HL-60 (cell line): Measurements from ENCODE around the gene HYAL3.

Experiments used
- POLR2AphosphoS5 ChIP-seq: IDR thresholded peaks from 2 replicates; pipeline ENCODE4 v1.6.1; 2012; ENCODE audit warnings: low read depth
- TF ChIP-seq, protein P1 (sequence below): IDR thresholded peaks from one replicate; pipeline ENCODE4 v1.5.1; 2011; ENCODE audit warnings: low read length, control low read depth, inconsistent platforms; ENCODE audit not compliant: insufficient read depth

DNA sequence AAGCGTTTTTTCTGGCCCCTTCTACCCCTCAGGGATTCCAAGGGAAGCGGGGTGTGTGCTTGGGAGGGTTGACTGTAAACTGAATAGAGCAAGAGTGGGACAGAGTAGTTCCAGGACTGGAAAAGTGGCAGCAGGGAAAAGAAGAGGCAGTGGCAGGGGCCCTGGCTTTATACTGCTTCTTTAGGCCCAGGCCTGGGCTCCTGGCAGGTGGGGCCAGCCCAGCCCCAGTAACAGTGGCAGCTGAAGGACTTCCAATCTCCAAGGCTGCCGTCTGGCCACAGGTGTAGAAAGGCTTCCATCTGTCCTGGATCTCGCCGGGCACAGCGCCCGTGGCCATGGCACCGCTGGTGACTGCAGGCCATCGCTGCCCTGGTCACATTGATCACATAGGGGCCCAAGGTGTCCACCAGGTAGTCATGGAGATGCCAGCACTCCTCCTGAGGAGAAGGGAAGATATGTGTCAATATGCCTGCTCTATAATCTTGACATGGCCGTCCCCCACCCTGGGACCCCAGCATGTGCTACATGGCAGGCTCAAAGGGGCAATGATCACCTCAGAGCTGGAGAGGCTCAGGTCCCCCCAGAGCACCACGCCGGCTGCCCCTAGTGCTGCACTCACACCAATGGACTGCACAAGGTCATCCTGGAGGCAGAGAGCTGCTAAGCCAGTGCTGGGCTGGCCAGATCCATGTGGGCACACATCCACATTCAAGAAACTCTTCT, 6.0 kb downstream of the HYAL3 start:
- TF ChIP-seq, protein P1, sequence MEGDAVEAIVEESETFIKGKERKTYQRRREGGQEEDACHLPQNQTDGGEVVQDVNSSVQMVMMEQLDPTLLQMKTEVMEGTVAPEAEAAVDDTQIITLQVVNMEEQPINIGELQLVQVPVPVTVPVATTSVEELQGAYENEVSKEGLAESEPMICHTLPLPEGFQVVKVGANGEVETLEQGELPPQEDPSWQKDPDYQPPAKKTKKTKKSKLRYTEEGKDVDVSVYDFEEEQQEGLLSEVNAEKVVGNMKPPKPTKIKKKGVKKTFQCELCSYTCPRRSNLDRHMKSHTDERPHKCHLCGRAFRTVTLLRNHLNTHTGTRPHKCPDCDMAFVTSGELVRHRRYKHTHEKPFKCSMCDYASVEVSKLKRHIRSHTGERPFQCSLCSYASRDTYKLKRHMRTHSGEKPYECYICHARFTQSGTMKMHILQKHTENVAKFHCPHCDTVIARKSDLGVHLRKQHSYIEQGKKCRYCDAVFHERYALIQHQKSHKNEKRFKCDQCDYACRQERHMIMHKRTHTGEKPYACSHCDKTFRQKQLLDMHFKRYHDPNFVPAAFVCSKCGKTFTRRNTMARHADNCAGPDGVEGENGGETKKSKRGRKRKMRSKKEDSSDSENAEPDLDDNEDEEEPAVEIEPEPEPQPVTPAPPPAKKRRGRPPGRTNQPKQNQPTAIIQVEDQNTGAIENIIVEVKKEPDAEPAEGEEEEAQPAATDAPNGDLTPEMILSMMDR: no peak
- TF ChIP-seq POLR2AphosphoS5: no peak
